Bronchial epithelial cell (primary cell): ENCODE results near the gene TRPM6. TPM values are rescaled to one million over a fixed set of nuclear protein-coding genes. Genes with fewer than 3 reads are reported as not detected.
"Not testable (repeated sequence)": the region's sequence is repeated elsewhere in the genome, so short reads cannot be mapped to it uniquely, and the experiment has no call there.

ENCODE experiments used
- DNase-seq: peaks from one replicate; pipeline ENCODE4 v3.0.0-alpha.2; 2010; ENCODE audit warnings: low read depth
- FAIRE-seq: peaks from 2 replicates; lab custom pipeline; 2011; peaks lifted over from hg19 to GRCh38; lab: Jason Lieb, UNC
- H3K27me3 ChIP-seq: 2 replicates; pipeline ENCODE4 v1.5.1; 2011; ENCODE audit warnings: low read length; ENCODE audit not compliant: control insufficient read depth, insufficient read depth
- H3K36me3 ChIP-seq: 2 replicates; pipeline ENCODE4 v1.5.1; 2011; ENCODE audit warnings: low read length; ENCODE audit not compliant: control insufficient read depth, insufficient read depth
- H3K4me3 ChIP-seq: 2 replicates; pipeline ENCODE4 v1.5.1; 2011; ENCODE audit warnings: mild to moderate bottlenecking, low read depth, low read length, control low read depth
- total RNA-seq: library from RNA; depleted of rRNA; stranded (reverse); fragments of >200 nt; gene quantifications from 2 replicates; pipeline ENCODE4 v1.2.1, GENCODE V29; 2014
- TF ChIP-seq, protein P1 (sequence below): IDR thresholded peaks from 2 replicates; pipeline ENCODE4 v1.5.1; 2011; ENCODE audit warnings: mild to moderate bottlenecking, moderate library complexity, low read length, control low read depth, inconsistent platforms; ENCODE audit not compliant: insufficient read depth, severe bottlenecking

Gene TRPM6
- total RNA-seq, 1 donor from 2014 or later = under 0.01 TPM

DNA sequence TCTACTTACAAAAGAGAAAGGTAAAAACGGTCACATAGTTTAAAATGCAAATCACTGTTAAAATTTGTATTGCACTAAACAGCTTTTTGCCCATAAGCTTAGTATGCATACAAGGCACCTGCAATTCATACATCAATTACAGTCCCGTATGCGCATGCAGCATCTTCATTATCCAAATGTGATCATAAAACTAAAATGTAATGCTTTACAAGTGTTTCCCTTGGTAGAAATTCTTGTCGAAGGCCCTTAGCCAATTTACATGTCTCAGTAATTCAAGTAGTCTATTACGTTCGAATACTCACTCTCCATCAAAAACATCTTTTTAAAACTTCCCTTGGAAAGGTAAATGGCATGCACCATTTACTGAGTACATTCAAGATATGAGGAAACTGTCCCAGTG, 32.6 kb downstream of the TRPM6 start:
- H3K36me3 ChIP-seq = no peaks in the 10 kb centered on the region
- no peak for DNase-seq
- no peak overlapping the region for H3K4me3 ChIP-seq
- no peaks in the 10 kb centered on the region for H3K27me3 ChIP-seq
- TF ChIP-seq, protein P1, sequence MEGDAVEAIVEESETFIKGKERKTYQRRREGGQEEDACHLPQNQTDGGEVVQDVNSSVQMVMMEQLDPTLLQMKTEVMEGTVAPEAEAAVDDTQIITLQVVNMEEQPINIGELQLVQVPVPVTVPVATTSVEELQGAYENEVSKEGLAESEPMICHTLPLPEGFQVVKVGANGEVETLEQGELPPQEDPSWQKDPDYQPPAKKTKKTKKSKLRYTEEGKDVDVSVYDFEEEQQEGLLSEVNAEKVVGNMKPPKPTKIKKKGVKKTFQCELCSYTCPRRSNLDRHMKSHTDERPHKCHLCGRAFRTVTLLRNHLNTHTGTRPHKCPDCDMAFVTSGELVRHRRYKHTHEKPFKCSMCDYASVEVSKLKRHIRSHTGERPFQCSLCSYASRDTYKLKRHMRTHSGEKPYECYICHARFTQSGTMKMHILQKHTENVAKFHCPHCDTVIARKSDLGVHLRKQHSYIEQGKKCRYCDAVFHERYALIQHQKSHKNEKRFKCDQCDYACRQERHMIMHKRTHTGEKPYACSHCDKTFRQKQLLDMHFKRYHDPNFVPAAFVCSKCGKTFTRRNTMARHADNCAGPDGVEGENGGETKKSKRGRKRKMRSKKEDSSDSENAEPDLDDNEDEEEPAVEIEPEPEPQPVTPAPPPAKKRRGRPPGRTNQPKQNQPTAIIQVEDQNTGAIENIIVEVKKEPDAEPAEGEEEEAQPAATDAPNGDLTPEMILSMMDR = no peak
- no peak for FAIRE-seq

DNA sequence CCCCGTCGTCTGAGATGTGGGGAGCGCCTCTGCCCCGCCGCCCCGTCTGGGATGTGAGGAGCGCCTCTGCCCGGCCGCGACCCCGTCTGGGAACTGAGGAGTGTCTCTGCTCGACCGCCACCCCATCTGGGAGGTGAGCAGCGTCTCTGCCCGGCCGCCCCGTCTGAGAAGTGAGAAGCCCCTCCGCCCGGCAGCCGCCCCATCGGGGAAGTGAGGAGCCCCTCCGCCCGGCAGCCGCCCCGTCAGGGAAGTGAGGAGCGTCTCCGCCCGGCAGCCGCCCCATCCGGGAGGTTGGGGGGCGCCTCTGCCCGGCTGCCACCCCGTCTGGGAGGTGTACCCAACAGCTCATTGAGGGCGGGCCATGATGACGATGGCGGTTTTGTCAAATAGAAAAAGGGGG, 34.7 kb downstream of the TRPM6 start:
- H3K4me3 ChIP-seq, H3K27me3 ChIP-seq, H3K36me3 ChIP-seq, FAIRE-seq, DNase-seq: not testable (repeated sequence)

DNA sequence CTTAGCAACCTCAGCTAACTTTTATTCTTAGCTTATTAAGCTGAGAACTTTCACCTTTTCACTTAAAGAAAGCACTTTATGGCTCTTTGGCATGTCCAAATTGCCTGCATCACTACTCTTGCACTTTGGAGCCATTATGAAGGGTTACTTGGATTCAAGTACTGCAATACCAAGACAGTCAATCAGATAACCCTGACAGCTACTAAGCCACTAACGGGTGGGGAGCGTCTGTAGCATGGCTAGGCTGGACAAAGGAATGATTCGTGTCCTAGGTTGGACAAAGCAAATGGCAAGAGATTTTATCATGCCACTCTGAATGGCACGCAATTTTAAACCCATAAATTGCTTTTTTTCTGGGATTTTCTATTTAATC, 39.6 kb downstream of the TRPM6 start:
- FAIRE-seq (no peak), DNase-seq (no peak)
- no peaks in the 10 kb centered on the region for H3K36me3 ChIP-seq
- H3K4me3 ChIP-seq = no peak overlapping the region
- no peaks in the 10 kb centered on the region for H3K27me3 ChIP-seq
- TF ChIP-seq, protein P1 = no peak

DNA sequence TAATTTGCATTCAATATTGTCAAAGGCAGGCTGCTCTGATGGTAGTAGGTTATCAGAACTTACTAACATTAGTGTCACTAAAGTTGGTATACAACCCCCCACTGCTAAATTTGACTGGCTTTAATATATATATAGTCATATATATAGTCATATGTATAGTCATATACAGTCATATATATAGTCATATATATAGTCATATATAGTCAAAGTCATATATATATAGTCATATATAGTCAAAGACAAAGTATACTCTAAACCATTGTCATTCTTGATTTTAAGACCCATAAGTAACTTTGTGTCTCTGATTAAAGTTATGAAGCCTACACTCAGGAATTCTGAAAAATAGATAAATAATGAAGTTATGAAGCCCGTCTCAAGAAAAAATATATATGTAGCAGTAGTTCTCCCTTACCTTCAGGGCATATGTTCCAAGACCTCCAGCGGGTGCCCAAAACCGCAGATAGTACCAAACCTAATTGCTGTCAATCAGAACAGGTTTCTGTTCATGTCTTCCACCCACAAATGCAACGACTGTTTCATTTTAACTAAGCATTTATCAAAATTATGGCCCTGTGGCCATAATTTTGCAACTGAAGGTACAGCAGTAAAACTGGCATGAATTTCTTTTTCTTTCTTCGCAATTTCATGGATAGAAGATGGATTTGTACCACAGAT, 40.1 kb downstream of the TRPM6 start:
- Histone ChIP-seq H3K36me3 (no peaks in the 10 kb centered on the region), H3K27me3 (no peaks in the 10 kb centered on the region), H3K4me3 (no peak overlapping the region)
- no peak for FAIRE-seq
- no peak for DNase-seq
- TF ChIP-seq, protein P1 = no peak

DNA sequence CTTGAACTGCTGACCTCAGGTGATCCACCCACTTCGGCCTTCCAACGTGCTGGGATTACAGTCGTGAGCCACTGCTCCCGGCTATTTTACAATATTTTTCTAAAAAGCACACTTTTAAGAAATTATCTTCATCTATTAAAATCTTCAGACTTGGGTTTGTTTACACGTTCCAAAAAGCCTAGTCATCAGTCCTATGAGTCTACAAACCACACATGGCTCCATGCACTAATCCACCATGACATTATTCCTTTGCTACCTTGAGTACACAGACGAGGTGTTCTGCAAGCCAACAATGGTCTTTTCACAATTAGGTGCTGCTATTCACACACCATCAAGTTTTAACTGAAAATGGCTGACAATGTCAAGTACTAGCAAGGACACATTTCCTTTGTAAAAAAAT, 41.0 kb downstream of the TRPM6 start:
- Histone ChIP-seq H3K4me3 (no peak overlapping the region), H3K27me3 (no peaks in the 10 kb centered on the region), H3K36me3 (no peaks in the 10 kb centered on the region)
- DNase-seq = no peak
- FAIRE-seq = no peak
- TF ChIP-seq, protein P1 = no peak

DNA sequence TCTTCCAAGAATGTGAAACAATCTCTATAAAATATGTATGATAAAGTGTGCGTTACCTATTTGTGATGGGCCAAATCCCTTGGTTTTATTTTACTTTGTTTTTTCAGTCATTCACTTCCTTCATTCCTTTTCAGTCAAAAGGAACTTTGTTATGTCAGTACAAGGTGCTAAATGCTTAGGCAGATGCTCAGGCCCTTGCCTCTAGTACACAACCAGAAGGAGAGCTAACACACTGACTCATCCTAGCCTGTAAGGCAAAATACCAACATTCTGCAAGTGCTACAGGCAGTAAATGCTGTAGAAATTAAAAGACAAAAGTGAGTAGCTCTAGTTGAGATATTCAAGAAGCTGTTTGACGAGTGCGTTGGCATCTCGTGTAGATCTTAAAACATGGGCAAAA, 49.4 kb downstream of the TRPM6 start:
- no peak overlapping the region for H3K4me3 ChIP-seq
- TF ChIP-seq, protein P1 = no peak
- H3K36me3 ChIP-seq = no peaks in the 10 kb centered on the region
- no peak for FAIRE-seq
- peak; percentile 55 for DNase-seq
- H3K27me3 ChIP-seq = no peaks in the 10 kb centered on the region
